HCT116 (cell line): ENCODE measurements around the gene IGSF3. TPM values are rescaled to one million over a fixed set of nuclear protein-coding genes. Genes with fewer than 3 reads are reported as not detected.

Source experiments
- ATAC-seq: fragments of 200-7000 bp; cut with Tn5 transposase; 2 replicates; pipeline ENCODE4 v1.9.1; 2020; ENCODE audit warnings: mild to moderate bottlenecking, moderate library complexity
- BruUV-seq: library from RNA; stranded (reverse); fragments of 400-500 nt; replicated peaks from 2 replicates; lab custom pipeline; 2021; lab: Mats Ljungman, UMichigan
- CTCF ChIA-PET: fragments of 300-600 bp; sonication (Branson Sonifier 250); formaldehyde crosslinking; loops from one replicate; lab custom pipeline; 2021; ENCODE audit warnings: antibody characterized with exemption; lab: Charles Lee
- POLR2A ChIA-PET: fragments of 300-600, 350-600 bp; sonication (Branson Sonifier 250); formaldehyde crosslinking; loops from one replicate; lab custom pipeline; 2021; ENCODE audit warnings: antibody characterized with exemption; lab: Charles Lee
- RAD21 ChIA-PET, 2 experiments: fragments of 300-600 bp; sonication (Branson Sonifier 250); formaldehyde crosslinking; loops; one replicate each; lab custom pipeline; 2023; ENCODE audit warnings: low total read pairs in 2 of 2; ENCODE audit not compliant: uncharacterized antibody in 2 of 2, unreplicated experiment in 2 of 2, low non-redundant PET in 1 of 2; lab: Charles Lee
- DNase-seq: peaks from one replicate; pipeline ENCODE4 v3.0.0-alpha.2; 2010; ENCODE audit warnings: low read depth, low spot score
- H2AFZ ChIP-seq: fragments of 200-600 bp; shearing (Covaris generic), sonication (generic); 2 replicates; pipeline ENCODE4 v1.6.1; 2017; ENCODE audit warnings: low read depth, mixed run types, mixed read lengths, antibody characterized with exemption, low read length; ENCODE audit not compliant: poor library complexity, severe bottlenecking
- H3K27ac ChIP-seq: 2 replicates; pipeline ENCODE4 v1.5.1; 2012; ENCODE audit warnings: low read depth, low read length
- H3K27me3 ChIP-seq: fragments of 200-600 bp; sonication (generic); 2 replicates; pipeline ENCODE4 v1.6.1; 2016; ENCODE audit warnings: mixed run types, low read length, mixed read lengths; ENCODE audit not compliant: insufficient read depth
- H3K36me3 ChIP-seq, 2 experiments: fragments of 200-500 bp in 1 of 2; fragments of 200-600 bp in 1 of 2; sonication (Bioruptor generic) in 1 of 2; sonication (generic) in 1 of 2; 2 replicates each; pipeline versions ENCODE4 v1.5.1 to v1.6.1; 2014 to 2016; ENCODE audit warnings: low read length in 2 of 2, inconsistent platforms in 1 of 2, mixed read lengths in 1 of 2, mixed run types in 1 of 2; ENCODE audit not compliant: insufficient read depth in 2 of 2, control insufficient read depth in 1 of 2
- H3K4me1 ChIP-seq, 2 experiments: fragments of 200-600 bp in 1 of 2; sonication (generic) in 1 of 2; 2 replicates each; pipeline versions ENCODE4 v1.5.1 to v1.6.1; 2012 to 2017; ENCODE audit warnings: low read length in 2 of 2, inconsistent platforms in 1 of 2, mild to moderate bottlenecking in 1 of 2, mixed read lengths in 1 of 2, mixed run types in 1 of 2, moderate library complexity in 1 of 2; ENCODE audit not compliant: insufficient read depth in 2 of 2, control insufficient read depth in 1 of 2
- H3K4me2 ChIP-seq: fragments of 200-600 bp; sonication (generic); 2 replicates; pipeline ENCODE4 v1.6.1; 2017; ENCODE audit warnings: mixed run types, low read length, mixed read lengths
- H3K4me3 ChIP-seq, 2 experiments: fragments of 200-600 bp in 1 of 2; sonication (generic) in 1 of 2; replicated peaks in 1 of 2; 2 replicates each; pipeline ENCODE4 v1.5.1; 2011 to 2016; ENCODE audit warnings: low read length in 2 of 2, control low read depth in 1 of 2, low read depth in 1 of 2, mild to moderate bottlenecking in 1 of 2, mixed read lengths in 1 of 2, mixed run types in 1 of 2
- H3K79me2 ChIP-seq: fragments of 200-600 bp; sonication (generic); 2 replicates; pipeline ENCODE4 v1.6.1; 2017; ENCODE audit warnings: mild to moderate bottlenecking, mixed run types, low read length, moderate library complexity, mixed read lengths; ENCODE audit not compliant: insufficient read depth
- H3K9ac ChIP-seq: fragments of 200-600 bp; sonication (generic); 2 replicates; pipeline ENCODE4 v1.6.1; 2016; ENCODE audit warnings: low read length, mixed read lengths
- H3K9me2 ChIP-seq: fragments of 200-600 bp; sonication (generic), shearing (Covaris generic); 2 replicates; pipeline ENCODE4 v1.6.1; 2017; ENCODE audit warnings: mixed run types, mild to moderate bottlenecking, moderate library complexity; ENCODE audit not compliant: insufficient read depth
- H3K9me3 ChIP-seq, 2 experiments: fragments of 200-500 bp in 1 of 2; fragments of 200-600 bp in 1 of 2; sonication (Bioruptor generic) in 1 of 2; sonication (generic) in 1 of 2; 2 replicates each; pipeline ENCODE4 v1.6.1; 2014 to 2017; ENCODE audit warnings: low read length in 2 of 2, mixed read lengths in 2 of 2, inconsistent platforms in 1 of 2, low read depth in 1 of 2, mild to moderate bottlenecking in 1 of 2, mixed run types in 1 of 2, moderate library complexity in 1 of 2; ENCODE audit not compliant: control insufficient read depth in 1 of 2, insufficient read depth in 1 of 2
- H4K20me1 ChIP-seq: fragments of 200-600 bp; sonication (generic), shearing (Covaris generic); 2 replicates; pipeline ENCODE4 v1.6.1; 2017; ENCODE audit warnings: mixed run types, mild to moderate bottlenecking, moderate library complexity; ENCODE audit not compliant: insufficient read depth
- intact Hi-C: fragments of 100-400 bp; cut with micrococcal nuclease; formaldehyde crosslinking; loops from 2 replicates; pipeline ENCODE4 v1.10.0; 2022
- total RNA-seq: library from RNA; stranded (reverse); gene quantifications from one replicate; pipeline ENCODE4 v1.2.1, GENCODE V29; 2021; ENCODE audit not compliant: unreplicated experiment
- TF ChIP-seq, protein P1 (sequence below): IDR thresholded peaks from 2 replicates; pipeline ENCODE4 v1.6.1; 2012; ENCODE audit warnings: low read depth

The IGSF3 gene
- total RNA-seq, 1 experiment from 2014 or later: 18.6 TPM

- H3K4me1 ChIP-seq: peaks cover 4 to 15% of the 10 kb centered on the region in 2 experiments; a peak in 3 of 4 replicates
Measured at GRCh38 chr1:116694524-116694923, 27.0 kb upstream of the IGSF3 start.

More at GRCh38 chr1:116694524-116694923, 27.0 kb upstream of the IGSF3 start:
- H3K27ac ChIP-seq: no peak overlapping the region
- no peak overlapping the region for H3K4me3 ChIP-seq
- no peak overlapping the region for H3K9ac ChIP-seq
- H3K27me3 ChIP-seq: no peaks in the 10 kb centered on the region; the same call in 1 of the 2 replicates
- no peaks in the 10 kb centered on the region for H3K36me3 ChIP-seq
- POLR2A ChIA-PET: no interaction called here
- no TSS peak for BruUV-seq
- no peak overlapping the region for H3K4me2 ChIP-seq
- ATAC-seq: no peak
- TF ChIP-seq, protein P1, sequence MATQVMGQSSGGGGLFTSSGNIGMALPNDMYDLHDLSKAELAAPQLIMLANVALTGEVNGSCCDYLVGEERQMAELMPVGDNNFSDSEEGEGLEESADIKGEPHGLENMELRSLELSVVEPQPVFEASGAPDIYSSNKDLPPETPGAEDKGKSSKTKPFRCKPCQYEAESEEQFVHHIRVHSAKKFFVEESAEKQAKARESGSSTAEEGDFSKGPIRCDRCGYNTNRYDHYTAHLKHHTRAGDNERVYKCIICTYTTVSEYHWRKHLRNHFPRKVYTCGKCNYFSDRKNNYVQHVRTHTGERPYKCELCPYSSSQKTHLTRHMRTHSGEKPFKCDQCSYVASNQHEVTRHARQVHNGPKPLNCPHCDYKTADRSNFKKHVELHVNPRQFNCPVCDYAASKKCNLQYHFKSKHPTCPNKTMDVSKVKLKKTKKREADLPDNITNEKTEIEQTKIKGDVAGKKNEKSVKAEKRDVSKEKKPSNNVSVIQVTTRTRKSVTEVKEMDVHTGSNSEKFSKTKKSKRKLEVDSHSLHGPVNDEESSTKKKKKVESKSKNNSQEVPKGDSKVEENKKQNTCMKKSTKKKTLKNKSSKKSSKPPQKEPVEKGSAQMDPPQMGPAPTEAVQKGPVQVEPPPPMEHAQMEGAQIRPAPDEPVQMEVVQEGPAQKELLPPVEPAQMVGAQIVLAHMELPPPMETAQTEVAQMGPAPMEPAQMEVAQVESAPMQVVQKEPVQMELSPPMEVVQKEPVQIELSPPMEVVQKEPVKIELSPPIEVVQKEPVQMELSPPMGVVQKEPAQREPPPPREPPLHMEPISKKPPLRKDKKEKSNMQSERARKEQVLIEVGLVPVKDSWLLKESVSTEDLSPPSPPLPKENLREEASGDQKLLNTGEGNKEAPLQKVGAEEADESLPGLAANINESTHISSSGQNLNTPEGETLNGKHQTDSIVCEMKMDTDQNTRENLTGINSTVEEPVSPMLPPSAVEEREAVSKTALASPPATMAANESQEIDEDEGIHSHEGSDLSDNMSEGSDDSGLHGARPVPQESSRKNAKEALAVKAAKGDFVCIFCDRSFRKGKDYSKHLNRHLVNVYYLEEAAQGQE: no peak
- TF ChIP-seq, all 23 proteins: peak for 0
- H3K79me2 ChIP-seq: no peaks in the 10 kb centered on the region
- H4K20me1 ChIP-seq: no peaks in the 10 kb centered on the region
- DNase-seq: no peak
- RAD21 ChIA-PET: interaction anchor here in 1 of 2 experiments (1.6 kb wide), 1 partner anchor 120 kb away, joined by 3 read pairs; no protein-coding TSS in a partner anchor
- intact Hi-C loops: no loop called here
- H3K9me2 ChIP-seq: no peaks in the 10 kb centered on the region
- no peak overlapping the region for H2AFZ ChIP-seq
- CTCF ChIA-PET: no interaction called here
- H3K9me3 ChIP-seq: no peaks in the 10 kb centered on the region
